ENCODE measurements around the gene TEKT1. TPM values are rescaled to one million over a fixed set of nuclear protein-coding genes. Genes with fewer than 3 reads are reported as not detected.

TEKT1 gene
- total RNA-seq, 1 donor from 2014 or later, result not detected

GRCh38 chr17:6867849-6868248 is 36.3 kb upstream of the TEKT1 start:
- Histone ChIP-seq H3K27me3 (peaks cover 8% of the 10 kb centered on the region), H3K4me3 (no peak overlapping the region), H3K4me1 (no peaks in the 10 kb centered on the region), H3K27ac (no peak overlapping the region), H3K9me3 (no peaks in the 10 kb centered on the region), H3K36me3 (no peaks in the 10 kb centered on the region)
- no peak for TF ChIP-seq CTCF (IDR thresholded peaks at IDR 0.05)
- intact Hi-C loops (cut with DNase I), result no loop called here
- ATAC-seq (no peak), DNase-seq (no peak)

- Histone ChIP-seq H3K9me3 (no peaks in the 10 kb centered on the region), H3K36me3 (no peaks in the 10 kb centered on the region), H3K4me3 (no peak overlapping the region), H3K27me3 (peaks cover 6% of the 10 kb centered on the region), H3K4me1 (no peaks in the 10 kb centered on the region), H3K27ac (no peak overlapping the region)
- ATAC-seq (peak; percentile 50), DNase-seq (no peak)
- intact Hi-C loops (cut with DNase I), result no loop called here
- no peak for TF ChIP-seq CTCF (IDR thresholded peaks at IDR 0.05)
Observed at GRCh38 chr17:6862825-6863224, 31.3 kb upstream of the TEKT1 start.

GRCh38 chr17:6862122-6862521 is 30.6 kb upstream of the TEKT1 start:
- Histone ChIP-seq H3K9me3 (no peaks in the 10 kb centered on the region), H3K36me3 (no peaks in the 10 kb centered on the region), H3K4me1 (no peaks in the 10 kb centered on the region), H3K4me3 (no peak overlapping the region), H3K27ac (no peak overlapping the region), H3K27me3 (peaks cover 6% of the 10 kb centered on the region)
- no peak for ATAC-seq
- DNase-seq, result no peak
- intact Hi-C loops (cut with DNase I), result no loop called here
- TF ChIP-seq CTCF (IDR thresholded peaks at IDR 0.05), result no peak

GRCh38 chr17:6857904-6858303 is 26.4 kb upstream of the TEKT1 start:
- ATAC-seq, result no peak
- no peak for TF ChIP-seq CTCF (IDR thresholded peaks at IDR 0.05)
- no peak overlapping the region for H3K4me3 ChIP-seq
- no peak overlapping the region for H3K27ac ChIP-seq
- no peaks in the 10 kb centered on the region for H3K9me3 ChIP-seq
- H3K4me1 ChIP-seq, result no peaks in the 10 kb centered on the region
- DNase-seq, result no peak
- H3K27me3 ChIP-seq, result peaks cover 6% of the 10 kb centered on the region
- H3K36me3 ChIP-seq, result no peaks in the 10 kb centered on the region
- intact Hi-C loops (cut with DNase I), result no loop called here

GRCh38 chr17:6857336-6857735 is 25.8 kb upstream of the TEKT1 start:
- Histone ChIP-seq H3K36me3 (no peaks in the 10 kb centered on the region), H3K9me3 (no peaks in the 10 kb centered on the region), H3K27me3 (peaks cover 3% of the 10 kb centered on the region), H3K27ac (no peak overlapping the region), H3K4me1 (no peaks in the 10 kb centered on the region), H3K4me3 (no peak overlapping the region)
- intact Hi-C loops (cut with DNase I), result no loop called here
- no peak for DNase-seq
- no peak for TF ChIP-seq CTCF (IDR thresholded peaks at IDR 0.05)
- ATAC-seq, result no peak

GRCh38 chr17:6856051-6856450 is 24.5 kb upstream of the TEKT1 start:
- Histone ChIP-seq H3K4me3 (no peak overlapping the region), H3K27ac (no peak overlapping the region), H3K36me3 (no peaks in the 10 kb centered on the region), H3K9me3 (no peaks in the 10 kb centered on the region), H3K27me3 (no peaks in the 10 kb centered on the region), H3K4me1 (no peaks in the 10 kb centered on the region)
- no peak for TF ChIP-seq CTCF (IDR thresholded peaks at IDR 0.05)
- intact Hi-C loops (cut with DNase I), result no loop called here
- ATAC-seq, result no peak
- no peak for DNase-seq

Measured in upper lobe of right lung (tissue), 1 donor.